HCT116 (cell line): Measurements from ENCODE around the gene IQCF6. TPM values are rescaled to one million over a fixed set of nuclear protein-coding genes. Genes with fewer than 3 reads are reported as not detected.

ENCODE experiments used
- ATAC-seq: fragments of 200-7000 bp; cut with Tn5 transposase; 2 replicates; pipeline ENCODE4 v1.9.1; 2020; ENCODE audit warnings: mild to moderate bottlenecking, moderate library complexity
- BruUV-seq: library from RNA; stranded (reverse); fragments of 400-500 nt; replicated peaks from 2 replicates; lab custom pipeline; 2021; lab: Mats Ljungman, UMichigan
- CTCF ChIA-PET: fragments of 300-600 bp; sonication (Branson Sonifier 250); formaldehyde crosslinking; loops from one replicate; lab custom pipeline; 2021; ENCODE audit warnings: antibody characterized with exemption; lab: Charles Lee
- POLR2A ChIA-PET: fragments of 300-600, 350-600 bp; sonication (Branson Sonifier 250); formaldehyde crosslinking; loops from one replicate; lab custom pipeline; 2021; ENCODE audit warnings: antibody characterized with exemption; lab: Charles Lee
- RAD21 ChIA-PET, 2 experiments: fragments of 300-600 bp; sonication (Branson Sonifier 250); formaldehyde crosslinking; loops; one replicate each; lab custom pipeline; 2023; ENCODE audit warnings: low total read pairs in 2 of 2; ENCODE audit not compliant: uncharacterized antibody in 2 of 2, unreplicated experiment in 2 of 2, low non-redundant PET in 1 of 2; lab: Charles Lee
- DNase-seq: peaks from one replicate; pipeline ENCODE4 v3.0.0-alpha.2; 2010; ENCODE audit warnings: low read depth, low spot score
- H2AFZ ChIP-seq: fragments of 200-600 bp; shearing (Covaris generic), sonication (generic); 2 replicates; pipeline ENCODE4 v1.6.1; 2017; ENCODE audit warnings: low read depth, mixed run types, mixed read lengths, antibody characterized with exemption, low read length; ENCODE audit not compliant: poor library complexity, severe bottlenecking
- H3K27ac ChIP-seq: 2 replicates; pipeline ENCODE4 v1.5.1; 2012; ENCODE audit warnings: low read depth, low read length
- H3K27me3 ChIP-seq: fragments of 200-600 bp; sonication (generic); 2 replicates; pipeline ENCODE4 v1.6.1; 2016; ENCODE audit warnings: mixed run types, low read length, mixed read lengths; ENCODE audit not compliant: insufficient read depth
- H3K36me3 ChIP-seq, 2 experiments: fragments of 200-500 bp in 1 of 2; fragments of 200-600 bp in 1 of 2; sonication (Bioruptor generic) in 1 of 2; sonication (generic) in 1 of 2; 2 replicates each; pipeline versions ENCODE4 v1.5.1 to v1.6.1; 2014 to 2016; ENCODE audit warnings: low read length in 2 of 2, inconsistent platforms in 1 of 2, mixed read lengths in 1 of 2, mixed run types in 1 of 2; ENCODE audit not compliant: insufficient read depth in 2 of 2, control insufficient read depth in 1 of 2
- H3K4me1 ChIP-seq, 2 experiments: fragments of 200-600 bp in 1 of 2; sonication (generic) in 1 of 2; 2 replicates each; pipeline versions ENCODE4 v1.5.1 to v1.6.1; 2012 to 2017; ENCODE audit warnings: low read length in 2 of 2, inconsistent platforms in 1 of 2, mild to moderate bottlenecking in 1 of 2, mixed read lengths in 1 of 2, mixed run types in 1 of 2, moderate library complexity in 1 of 2; ENCODE audit not compliant: insufficient read depth in 2 of 2, control insufficient read depth in 1 of 2
- H3K4me2 ChIP-seq: fragments of 200-600 bp; sonication (generic); 2 replicates; pipeline ENCODE4 v1.6.1; 2017; ENCODE audit warnings: mixed run types, low read length, mixed read lengths
- H3K4me3 ChIP-seq, 2 experiments: fragments of 200-600 bp in 1 of 2; sonication (generic) in 1 of 2; replicated peaks in 1 of 2; 2 replicates each; pipeline ENCODE4 v1.5.1; 2011 to 2016; ENCODE audit warnings: low read length in 2 of 2, control low read depth in 1 of 2, low read depth in 1 of 2, mild to moderate bottlenecking in 1 of 2, mixed read lengths in 1 of 2, mixed run types in 1 of 2
- H3K79me2 ChIP-seq: fragments of 200-600 bp; sonication (generic); 2 replicates; pipeline ENCODE4 v1.6.1; 2017; ENCODE audit warnings: mild to moderate bottlenecking, mixed run types, low read length, moderate library complexity, mixed read lengths; ENCODE audit not compliant: insufficient read depth
- H3K9ac ChIP-seq: fragments of 200-600 bp; sonication (generic); 2 replicates; pipeline ENCODE4 v1.6.1; 2016; ENCODE audit warnings: low read length, mixed read lengths
- H3K9me2 ChIP-seq: fragments of 200-600 bp; sonication (generic), shearing (Covaris generic); 2 replicates; pipeline ENCODE4 v1.6.1; 2017; ENCODE audit warnings: mixed run types, mild to moderate bottlenecking, moderate library complexity; ENCODE audit not compliant: insufficient read depth
- H3K9me3 ChIP-seq, 2 experiments: fragments of 200-500 bp in 1 of 2; fragments of 200-600 bp in 1 of 2; sonication (Bioruptor generic) in 1 of 2; sonication (generic) in 1 of 2; 2 replicates each; pipeline ENCODE4 v1.6.1; 2014 to 2017; ENCODE audit warnings: low read length in 2 of 2, mixed read lengths in 2 of 2, inconsistent platforms in 1 of 2, low read depth in 1 of 2, mild to moderate bottlenecking in 1 of 2, mixed run types in 1 of 2, moderate library complexity in 1 of 2; ENCODE audit not compliant: control insufficient read depth in 1 of 2, insufficient read depth in 1 of 2
- H4K20me1 ChIP-seq: fragments of 200-600 bp; sonication (generic), shearing (Covaris generic); 2 replicates; pipeline ENCODE4 v1.6.1; 2017; ENCODE audit warnings: mixed run types, mild to moderate bottlenecking, moderate library complexity; ENCODE audit not compliant: insufficient read depth
- ATF3 ChIP-seq: IDR thresholded peaks from 2 replicates; pipeline ENCODE4 v1.6.1; 2012
- CTCF ChIP-seq, 3 experiments: fragments of 200-600 bp in 1 of 3; sonication (generic) in 1 of 3; IDR thresholded peaks in 2 of 3; conservative IDR thresholded peaks in 1 of 3; 2 replicates each; pipeline ENCODE4 v1.5.1; 2012 to 2017; ENCODE audit warnings: low read depth in 2 of 3, low read length in 2 of 3, antibody characterized with exemption in 1 of 3, borderline replicate concordance in 1 of 3, control low read depth in 1 of 3, mild to moderate bottlenecking in 1 of 3, mixed read lengths in 1 of 3, mixed run types in 1 of 3, moderate library complexity in 1 of 3; ENCODE audit not compliant: insufficient read depth in 1 of 3
- EGR1 ChIP-seq: IDR thresholded peaks from 2 replicates; pipeline ENCODE4 v1.6.1; 2012; ENCODE audit warnings: low read depth
- ELF1 ChIP-seq: IDR thresholded peaks from 2 replicates; pipeline ENCODE4 v1.6.1; 2012; ENCODE audit warnings: low read depth, borderline replicate concordance
- JUND ChIP-seq: IDR thresholded peaks from 2 replicates; pipeline ENCODE4 v1.6.1; 2012
- MAX ChIP-seq: IDR thresholded peaks from 2 replicates; pipeline ENCODE4 v1.6.1; 2012
- POLR2A ChIP-seq: IDR thresholded peaks from 2 replicates; pipeline ENCODE4 v1.7.0; 2011; ENCODE audit warnings: borderline replicate concordance; ENCODE audit not compliant: insufficient read depth, insufficient read length; ENCODE audit errors: extremely low read depth
- POLR2AphosphoS5 ChIP-seq: IDR thresholded peaks from 2 replicates; pipeline ENCODE4 v1.6.1; 2011; ENCODE audit warnings: mild to moderate bottlenecking, low read depth, low read length, moderate library complexity
- RAD21 ChIP-seq: IDR thresholded peaks from 2 replicates; pipeline ENCODE4 v1.6.1; 2012; ENCODE audit warnings: low read depth, mild to moderate bottlenecking
- REST ChIP-seq: IDR thresholded peaks from 2 replicates; pipeline ENCODE4 v1.6.1; 2012; ENCODE audit warnings: low read depth
- SRF ChIP-seq: IDR thresholded peaks from 2 replicates; pipeline ENCODE4 v1.6.1; 2012; ENCODE audit warnings: low read depth
- YY1 ChIP-seq: IDR thresholded peaks from 2 replicates; pipeline ENCODE4 v1.6.1; 2011; ENCODE audit warnings: low read length, low read depth, moderate library complexity, mild to moderate bottlenecking; ENCODE audit not compliant: insufficient replicate concordance; ENCODE audit errors: extremely low read depth
- ZBTB33 ChIP-seq: IDR thresholded peaks from 2 replicates; pipeline ENCODE4 v1.6.1; 2011; ENCODE audit warnings: mild to moderate bottlenecking, low read length, moderate library complexity; ENCODE audit not compliant: insufficient replicate concordance; ENCODE audit errors: extremely low read depth
- ZFX ChIP-seq: fragments of 450-650 bp; IDR thresholded peaks from 2 replicates; pipeline ENCODE4 v1.6.1; 2017
- intact Hi-C: fragments of 100-400 bp; cut with micrococcal nuclease; formaldehyde crosslinking; loops from 2 replicates; pipeline ENCODE4 v1.10.0; 2022
- total RNA-seq: library from RNA; stranded (reverse); gene quantifications from one replicate; pipeline ENCODE4 v1.2.1, GENCODE V29; 2021; ENCODE audit not compliant: unreplicated experiment

Gene IQCF6
- total RNA-seq, 1 experiment from 2014 or later, result not detected

GRCh38 chr3:51735950-51736349 lies 43.1 kb downstream of the IQCF6 start:
- Histone ChIP-seq H3K4me3 (no peak overlapping the region), H3K36me3 (no peaks in the 10 kb centered on the region), H3K4me1 (no peaks in the 10 kb centered on the region), H3K9me2 (no peaks in the 10 kb centered on the region), H3K79me2 (no peaks in the 10 kb centered on the region), H3K9me3 (no peaks in the 10 kb centered on the region), H3K4me2 (no peak overlapping the region), H4K20me1 (no peaks in the 10 kb centered on the region), H3K9ac (no peak overlapping the region), H3K27ac (no peak overlapping the region), H2AFZ (no peak overlapping the region), H3K27me3 (0 out of 2 replicates have a peak, but pooled peaks cover 6% of the 10 kb centered on the region)
- no TSS peak for BruUV-seq
- RAD21 ChIA-PET, result no interaction called here
- intact Hi-C loops, result no loop called here
- POLR2A ChIA-PET, result no interaction called here
- CTCF ChIA-PET, result no interaction called here
- no peak for ATAC-seq
- TF ChIP-seq POLR2A, result no peak
- TF ChIP-seq ZFX, result no peak
- TF ChIP-seq SRF, result no peak
- no peak for TF ChIP-seq MAX
- TF ChIP-seq CTCF (IDR thresholded peaks at IDR 0.05 in 2 of 3, conservative IDR thresholded peaks at IDR 0.05 in 1 of 3; ENCODE audit: borderline replicate concordance in 1 of 3, insufficient read depth in 1 of 3, low read depth in 2 of 3, low read length in 2 of 3), result no peak
- TF ChIP-seq RAD21, result no peak
- TF ChIP-seq JUND, result no peak
- no peak for TF ChIP-seq EGR1
- no peak for TF ChIP-seq ATF3
- no peak for TF ChIP-seq YY1
- TF ChIP-seq POLR2AphosphoS5, result no peak
- no peak for TF ChIP-seq ZBTB33
- no peak for TF ChIP-seq ELF1
- TF ChIP-seq REST, result no peak
- DNase-seq, result no peak
